Transverse colon (tissue), 4 donors: ENCODE results near the gene ERP29. TPM values are rescaled to one million over a fixed set of nuclear protein-coding genes. Genes with fewer than 3 reads are reported as not detected.

ENCODE experiments used
- DNase-seq: peaks from one replicate; pipeline ENCODE4 v3.0.0-alpha.2; 2019
- H3K27ac ChIP-seq, 4 donors: fragments of 200-600 bp; sonication (generic); 2 replicates each; pipeline ENCODE4 v1.5.1; 2016 to 2018; ENCODE audit warnings: inconsistent platforms in 4 of 4
- H3K27me3 ChIP-seq: fragments of 200-600 bp; sonication (generic); 2 replicates; pipeline ENCODE4 v1.5.1; 2017; ENCODE audit warnings: inconsistent platforms
- H3K36me3 ChIP-seq, 4 donors: fragments of 200-600 bp; sonication (generic); 2 replicates each; pipeline ENCODE4 v1.5.1; 2017 to 2019; ENCODE audit warnings: inconsistent platforms in 4 of 4
- H3K4me1 ChIP-seq, 4 donors: fragments of 200-600 bp; sonication (generic); 2 replicates each; pipeline ENCODE4 v1.5.1; 2017 to 2020; ENCODE audit warnings: inconsistent platforms in 4 of 4
- H3K4me3 ChIP-seq, 4 donors: fragments of 200-600 bp; sonication (generic); 1 replicate in 1 of 4; 2 replicates in 3 of 4; pipeline versions ENCODE4 v1.5.1 to v1.6.1; 2017 to 2019; ENCODE audit warnings: inconsistent platforms in 4 of 4
- H3K9me3 ChIP-seq, 2 donors: fragments of 200-600 bp; sonication (generic); 2 replicates each; pipeline ENCODE4 v1.5.1; 2017 to 2019; ENCODE audit warnings: inconsistent platforms in 2 of 2
- EP300 ChIP-seq: sonication (generic); formaldehyde crosslinking; IDR thresholded peaks from one replicate; pipeline ENCODE4 v1.6.1; 2017; ENCODE audit warnings: antibody characterized with exemption, low read depth
- POLR2A ChIP-seq: fragments of 450-650 bp; IDR thresholded peaks from one replicate; pipeline ENCODE4 v1.6.1; 2016; ENCODE audit warnings: antibody characterized with exemption, mild to moderate bottlenecking, moderate library complexity
- POLR2AphosphoS5 ChIP-seq, 3 donors: sonication (generic); formaldehyde crosslinking; IDR thresholded peaks; one replicate each; pipeline ENCODE4 v1.6.1; 2016; ENCODE audit warnings: antibody characterized with exemption in 3 of 3
- WGBS, 2 donors: methylation state at CpG; one replicate each; pipeline ENCODE4 v1.1.5; 2018; ENCODE audit warnings: low coverage in 1 of 2; 5-methylcytosine and 5-hydroxymethylcytosine counted together
- in situ Hi-C, 4 donors: fragments of 200-750 bp; cut with MboI; loops; one replicate each; pipeline versions ENCODE4 v1.15.0 to v1.15.1; 2017; ENCODE audit warnings: low sequenced_read_pairs in 3 of 4, low pct_ligation_motif_present in 1 of 4, low pct_unique_long_range_greater_than_20kb in 1 of 4
- intact Hi-C: fragments of 100-400 bp; cut with DNase I; formaldehyde crosslinking; loops from one replicate; pipeline ENCODE4 v1.15.1; 2023; ENCODE audit warnings: low total_unique reads
- total RNA-seq, 4 donors: library from RNA; depleted of rRNA; stranded (reverse); fragments of >200 nt; gene quantifications; one replicate each; pipeline ENCODE4 v1.1.0, GENCODE V29; 2016
- TF ChIP-seq, protein P1 (sequence below), 5 experiments: fragments of 200-600 bp in 3 of 5; fragments of 450-650 bp in 2 of 5; sonication (generic) in 3 of 5; IDR thresholded peaks; 1 replicate in 2 of 5; 2 replicates in 3 of 5; pipeline ENCODE4 v1.5.1; 2016 to 2017; ENCODE audit warnings: antibody characterized with exemption in 5 of 5, inconsistent platforms in 3 of 5, mild to moderate bottlenecking in 2 of 5, moderate library complexity in 1 of 5

ERP29 gene
- total RNA-seq, 4 donors from 2014 or later, result 16.5 to 69.8 (median 37.5) TPM

DNA sequence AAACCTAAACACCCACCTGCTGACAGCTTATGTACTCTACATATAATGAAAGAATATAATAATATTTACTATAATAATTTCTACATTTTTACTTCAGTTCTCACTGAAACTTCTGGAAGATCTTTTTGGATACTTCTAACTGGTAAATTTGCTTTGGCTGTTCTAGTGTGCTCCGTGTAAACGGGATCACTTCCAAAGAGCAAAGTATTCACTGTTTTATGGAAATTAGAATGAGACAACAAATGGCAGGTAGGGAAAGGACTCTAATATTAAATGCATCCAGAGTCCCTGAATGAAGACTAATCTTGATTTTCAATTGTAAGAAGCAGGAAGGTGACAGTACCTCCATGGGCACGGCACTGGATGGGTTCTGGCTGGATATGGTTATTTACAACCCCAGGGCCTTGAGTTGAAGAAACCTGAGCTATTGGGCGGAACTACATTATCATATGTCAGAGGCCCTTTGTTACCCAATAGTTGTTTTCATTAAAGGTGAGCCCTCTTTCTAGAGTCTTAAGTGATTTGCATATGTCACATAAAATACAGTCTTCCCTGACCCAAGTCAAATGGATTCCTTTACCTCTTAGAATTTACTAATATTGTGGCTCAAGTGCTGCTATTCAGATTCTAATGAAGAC lies 10.7 kb downstream of the ERP29 start:
- no peak overlapping the region for H3K27ac ChIP-seq
- TF ChIP-seq POLR2AphosphoS5 (IDR thresholded peaks at IDR 0.05), result no peak
- TF ChIP-seq POLR2A, result no peak
- TF ChIP-seq EP300, result no peak
- TF ChIP-seq, protein P1, sequence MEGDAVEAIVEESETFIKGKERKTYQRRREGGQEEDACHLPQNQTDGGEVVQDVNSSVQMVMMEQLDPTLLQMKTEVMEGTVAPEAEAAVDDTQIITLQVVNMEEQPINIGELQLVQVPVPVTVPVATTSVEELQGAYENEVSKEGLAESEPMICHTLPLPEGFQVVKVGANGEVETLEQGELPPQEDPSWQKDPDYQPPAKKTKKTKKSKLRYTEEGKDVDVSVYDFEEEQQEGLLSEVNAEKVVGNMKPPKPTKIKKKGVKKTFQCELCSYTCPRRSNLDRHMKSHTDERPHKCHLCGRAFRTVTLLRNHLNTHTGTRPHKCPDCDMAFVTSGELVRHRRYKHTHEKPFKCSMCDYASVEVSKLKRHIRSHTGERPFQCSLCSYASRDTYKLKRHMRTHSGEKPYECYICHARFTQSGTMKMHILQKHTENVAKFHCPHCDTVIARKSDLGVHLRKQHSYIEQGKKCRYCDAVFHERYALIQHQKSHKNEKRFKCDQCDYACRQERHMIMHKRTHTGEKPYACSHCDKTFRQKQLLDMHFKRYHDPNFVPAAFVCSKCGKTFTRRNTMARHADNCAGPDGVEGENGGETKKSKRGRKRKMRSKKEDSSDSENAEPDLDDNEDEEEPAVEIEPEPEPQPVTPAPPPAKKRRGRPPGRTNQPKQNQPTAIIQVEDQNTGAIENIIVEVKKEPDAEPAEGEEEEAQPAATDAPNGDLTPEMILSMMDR (IDR thresholded peaks at IDR 0.05), result no peak
- peaks cover 0 to 1% (median 0%) of the 10 kb centered on the region in 4 donors for H3K4me1 ChIP-seq
- peaks cover 0 to 26% (median 10%) of the 10 kb centered on the region in 4 donors for H3K36me3 ChIP-seq
- intact Hi-C loops (no loop called here), in situ Hi-C loops (no loop called here)
- no peak overlapping the region for H3K4me3 ChIP-seq
- WGBS, 2 donors, result 86 to 93% methylated on average over 4 of the region's 4 CpGs
- H3K9me3 ChIP-seq, result no peaks in the 10 kb centered on the region
- H3K27me3 ChIP-seq, result no peaks in the 10 kb centered on the region
- no peak for DNase-seq

DNA sequence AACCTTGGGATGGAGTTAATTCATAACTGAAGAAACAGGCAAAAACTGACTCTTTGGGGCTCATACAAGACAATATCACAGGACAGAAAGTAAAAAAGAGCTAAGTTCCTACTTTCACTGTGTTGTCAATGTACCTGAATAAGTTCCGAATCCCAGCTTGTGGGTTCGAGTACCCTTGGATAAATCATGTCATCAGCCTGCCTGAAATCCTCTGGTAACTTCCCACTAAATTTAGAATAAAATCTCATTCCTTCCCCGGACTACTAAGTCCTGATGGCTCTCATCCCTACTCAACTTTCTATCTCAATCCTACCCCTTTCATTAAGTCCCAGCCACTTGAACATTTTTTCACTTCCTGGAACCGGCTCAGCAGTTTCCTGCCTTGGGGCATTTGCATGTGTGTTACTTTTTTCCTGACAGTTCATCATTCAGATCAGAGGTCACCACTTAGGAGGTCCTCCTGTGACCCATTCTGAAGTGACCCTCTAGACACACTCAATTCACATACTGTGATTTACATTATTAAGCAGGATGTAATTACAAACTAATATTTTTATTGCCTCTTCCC lies 12.7 kb downstream of the ERP29 start:
- 74 to 79% methylated on average over 4 of the region's 4 CpGs for WGBS, 2 donors
- DNase-seq, result no peak
- TF ChIP-seq EP300 (no peak), POLR2A (no peak), POLR2AphosphoS5 (IDR thresholded peaks at IDR 0.05) (no peak)
- TF ChIP-seq, protein P1 (IDR thresholded peaks at IDR 0.05), result no peak
- H3K36me3 ChIP-seq, result peaks cover 0 to 29% (median 11%) of the 10 kb centered on the region in 4 donors
- no peak overlapping the region for H3K4me3 ChIP-seq
- intact Hi-C loops (no loop called here), in situ Hi-C loops (no loop called here)
- no peaks in the 10 kb centered on the region for H3K27me3 ChIP-seq
- no peaks in the 10 kb centered on the region for H3K9me3 ChIP-seq
- H3K27ac ChIP-seq, result no peak overlapping the region
- H3K4me1 ChIP-seq, result no peaks in the 10 kb centered on the region

DNA sequence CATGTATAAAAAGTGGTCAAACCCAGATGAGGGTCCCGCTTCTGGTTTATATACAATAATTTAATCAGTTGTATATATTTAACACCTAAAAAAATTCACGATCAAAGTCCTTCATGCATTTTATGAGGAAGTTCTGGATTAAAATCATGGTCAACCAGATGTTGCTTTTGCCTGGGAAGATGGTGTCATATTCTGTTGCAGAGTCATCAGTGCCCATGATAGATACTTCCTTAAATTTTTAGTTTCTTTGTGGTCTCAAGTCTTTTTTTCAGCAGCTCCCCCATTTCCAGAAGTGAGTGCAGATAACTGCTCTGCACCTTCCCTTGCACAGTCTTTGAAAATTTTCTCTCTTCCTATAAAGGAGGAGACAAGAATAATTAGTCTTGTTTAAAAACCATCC lies 16.1 kb downstream of the ERP29 start:
- in situ Hi-C loops (no loop called here), intact Hi-C loops (no loop called here)
- WGBS, 2 donors, result 92 to 95% methylated on average over 2 of the region's 2 CpGs
- H3K27ac ChIP-seq, result no peak overlapping the region
- no peak overlapping the region for H3K4me3 ChIP-seq
- H3K4me1 ChIP-seq, result no peaks in the 10 kb centered on the region
- peaks cover 0 to 44% (median 10%) of the 10 kb centered on the region in 4 donors for H3K36me3 ChIP-seq
- TF ChIP-seq, protein P1 (IDR thresholded peaks at IDR 0.05), result no peak
- TF ChIP-seq POLR2A (no peak), POLR2AphosphoS5 (IDR thresholded peaks at IDR 0.05) (no peak), EP300 (no peak)
- no peak for DNase-seq
- H3K9me3 ChIP-seq, result no peaks in the 10 kb centered on the region
- no peaks in the 10 kb centered on the region for H3K27me3 ChIP-seq

DNA sequence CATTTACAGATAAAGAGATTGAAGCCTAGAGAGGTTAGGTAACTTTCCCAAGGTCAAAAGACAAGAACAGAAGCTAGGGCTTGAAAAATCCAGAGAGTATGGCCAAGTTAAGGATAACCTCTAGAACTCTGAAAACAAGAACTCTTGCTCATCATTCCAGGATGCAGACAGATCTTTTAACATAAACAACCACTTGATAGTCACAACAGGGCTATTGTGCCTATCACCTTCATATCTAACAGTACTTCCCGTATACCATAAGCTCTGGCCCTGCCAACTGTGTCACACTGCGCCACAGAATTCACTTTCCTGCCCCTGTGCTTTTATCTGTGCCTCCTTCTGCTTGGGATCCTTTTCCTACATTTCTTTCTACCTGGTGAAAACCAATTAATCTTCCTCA lies 18.2 kb downstream of the ERP29 start:
- Histone ChIP-seq H3K27ac (no peak overlapping the region), H3K4me3 (no peak overlapping the region), H3K27me3 (no peaks in the 10 kb centered on the region), H3K4me1 (no peaks in the 10 kb centered on the region), H3K36me3 (peaks cover 0 to 57% (median 16%) of the 10 kb centered on the region in 4 donors), H3K9me3 (no peaks in the 10 kb centered on the region)
- in situ Hi-C loops, result no loop called here
- TF ChIP-seq POLR2AphosphoS5 (IDR thresholded peaks at IDR 0.05), result no peak
- TF ChIP-seq EP300, result no peak
- TF ChIP-seq, protein P1 (IDR thresholded peaks at IDR 0.05), result no peak
- no peak for TF ChIP-seq POLR2A
- WGBS, 2 donors, result 67 to 81% methylated on average over 2 of the region's 2 CpGs
- intact Hi-C loops, result no loop called here
- DNase-seq, result no peak
